Right atrium auricular region (tissue), 2 donors: Measurements from ENCODE around the gene ATP1B3. TPM values are rescaled to one million over a fixed set of nuclear protein-coding genes. Genes with fewer than 3 reads are reported as not detected.
A peak's percentile ranks its signal among the peaks of the same experiment; 100 is the strongest.

Experiments
- DNase-seq: peaks from one replicate; pipeline ENCODE4 v3.0.0-alpha.2; 2019; ENCODE audit warnings: low spot score
- H3K27ac ChIP-seq, 2 donors: fragments of 200-600 bp; sonication (generic); 1 replicate in 1 of 2; 2 replicates in 1 of 2; pipeline ENCODE4 v1.5.1; 2016 to 2019
- H3K27me3 ChIP-seq, 2 donors: fragments of 200-600 bp; sonication (generic); one replicate each; pipeline versions ENCODE4 v1.5.1 to v1.6.0; 2017 to 2019
- H3K36me3 ChIP-seq: fragments of 200-600 bp; sonication (generic); one replicate; pipeline ENCODE4 v1.5.1; 2016
- H3K4me1 ChIP-seq, 2 donors: fragments of 200-600 bp; sonication (generic); one replicate each; pipeline versions ENCODE4 v1.5.1 to v1.6.0; 2017 to 2019
- H3K4me3 ChIP-seq, 2 donors: fragments of 200-600 bp; sonication (generic); 1 replicate in 1 of 2; 2 replicates in 1 of 2; pipeline ENCODE4 v1.5.1; 2017 to 2019; ENCODE audit warnings: mild to moderate bottlenecking in 1 of 2, moderate library complexity in 1 of 2
- H3K9me3 ChIP-seq, 2 donors: fragments of 200-600 bp; sonication (generic); one replicate each; pipeline ENCODE4 v1.5.1; 2019
- CTCF ChIP-seq, 2 donors: fragments of 200-600 bp; sonication (generic); IDR thresholded peaks; one replicate each; pipeline ENCODE4 v1.5.1; 2019; ENCODE audit warnings: antibody characterized with exemption in 2 of 2
- total RNA-seq, 2 donors: library from RNA; depleted of rRNA; stranded (reverse); fragments of >200 nt; gene quantifications; one replicate each; pipeline ENCODE4 v1.1.0, GENCODE V29; 2016

Gene ATP1B3
- total RNA-seq, result 10 to 100 TPM; 33.7 to 44.7 TPM

- Histone ChIP-seq H3K36me3 (no peaks in the 10 kb centered on the region), H3K9me3 (no peaks in the 10 kb centered on the region), H3K4me1 (peaks cover 0 to 17% of the 10 kb centered on the region in 2 donors), H3K27ac (peak within 1 kb of the TSS; percentile 100), H3K27me3 (no peaks in the 10 kb centered on the region), H3K4me3 (peak within 1 kb of the TSS; percentile 83 to 98)
- no peak for TF ChIP-seq CTCF (IDR thresholded peaks at IDR 0.05)
- peak; percentile 79 for DNase-seq
Observed at GRCh38 chr3:141876381-141876890, at the start of gene ATP1B3. TSS of gene ATP1B3 (plus strand) at chr3:141876643. CDS start at chr3:141876802, 159 bp downstream.

- H3K4me1 ChIP-seq, result peaks cover 0 to 6% of the 10 kb centered on the region in 2 donors
- H3K9me3 ChIP-seq, result no peaks in the 10 kb centered on the region
- H3K36me3 ChIP-seq, result no peaks in the 10 kb centered on the region
- no peak for DNase-seq
- no peak overlapping the region for H3K4me3 ChIP-seq
- no peak overlapping the region for H3K27ac ChIP-seq
- TF ChIP-seq CTCF (IDR thresholded peaks at IDR 0.05), result no peak
- H3K27me3 ChIP-seq, result no peaks in the 10 kb centered on the region
Observed at GRCh38 chr3:141828487-141828886, 48.0 kb upstream of the ATP1B3 start.

- Histone ChIP-seq H3K4me1 (peaks cover 0 to 6% of the 10 kb centered on the region in 2 donors), H3K27ac (no peak overlapping the region), H3K36me3 (no peaks in the 10 kb centered on the region), H3K9me3 (no peaks in the 10 kb centered on the region), H3K27me3 (no peaks in the 10 kb centered on the region), H3K4me3 (no peak overlapping the region)
- no peak for TF ChIP-seq CTCF (IDR thresholded peaks at IDR 0.05)
- peak; percentile 63 for DNase-seq
Observed at GRCh38 chr3:141828890-141829289, 47.6 kb upstream of the ATP1B3 start.

GRCh38 chr3:141830508-141830907, 45.9 kb upstream of the ATP1B3 start:
- no peak for TF ChIP-seq CTCF (IDR thresholded peaks at IDR 0.05)
- Histone ChIP-seq H3K4me1 (peaks cover 0 to 6% of the 10 kb centered on the region in 2 donors), H3K9me3 (no peaks in the 10 kb centered on the region), H3K27me3 (no peaks in the 10 kb centered on the region), H3K36me3 (no peaks in the 10 kb centered on the region), H3K27ac (no peak overlapping the region), H3K4me3 (no peak overlapping the region)
- no peak for DNase-seq

GRCh38 chr3:141834292-141834691, 42.2 kb upstream of the ATP1B3 start:
- no peaks in the 10 kb centered on the region for H3K9me3 ChIP-seq
- H3K27me3 ChIP-seq, result no peaks in the 10 kb centered on the region
- no peaks in the 10 kb centered on the region for H3K36me3 ChIP-seq
- no peaks in the 10 kb centered on the region for H3K4me1 ChIP-seq
- H3K27ac ChIP-seq, result no peak overlapping the region
- TF ChIP-seq CTCF (IDR thresholded peaks at IDR 0.05), result no peak
- DNase-seq, result no peak
- H3K4me3 ChIP-seq, result no peak overlapping the region
